T47D (cell line): ENCODE results near the gene SOX21.

Experiments
- DNase-seq, 2 experiments: peaks; one replicate each; pipeline versions ENCODE4 v3.0.0 to v3.0.0-alpha.2; 2011 to 2012; ENCODE audit warnings: low read depth in 1 of 2, low spot score in 1 of 2
- JUND ChIP-seq: IDR thresholded peaks from 2 replicates; pipeline ENCODE4 v1.6.1; 2012; ENCODE audit warnings: low read depth
- in situ Hi-C: cut with HindIII; loops from 2 replicates; pipeline ENCODE4 v1.10.0; 2016; ENCODE audit warnings: low sequenced_read_pairs, low pct_unique_long_range_greater_than_20kb

SOX21 gene

GRCh38 chr13:94660695-94661326 is 51.5 kb downstream of the SOX21 start:
- TF ChIP-seq JUND, result no peak
- DNase-seq, result peak in 1 of 2 experiments; percentile 24
- in situ Hi-C loops, result no loop called here
